T-helper 2 cell treated with Interferon-gamma antibody and Interleukin-4, amounts not matched to agents 5 μg/mL and 100 μg/mL, for 36 hours (primary cell): ENCODE data around the gene MPZL2.

Source experiments
- DNase-seq: peaks from one replicate; pipeline ENCODE4 v3.0.0; 2021; ENCODE audit warnings: low spot score
- H3K27ac Mint-ChIP-seq: one replicate; pipeline ENCODE4 v1.8.0; 2021; ENCODE audit warnings: mild to moderate bottlenecking, mixed read lengths
- H3K27me3 Mint-ChIP-seq: one replicate; pipeline ENCODE4 v1.8.0; 2021; ENCODE audit warnings: low read depth, mixed read lengths
- H3K36me3 Mint-ChIP-seq: one replicate; pipeline ENCODE4 v1.8.0; 2021; ENCODE audit warnings: low read depth, mixed read lengths
- H3K4me1 Mint-ChIP-seq: one replicate; pipeline ENCODE4 v1.8.0; 2021; ENCODE audit warnings: low read depth, mixed read lengths
- H3K4me3 Mint-ChIP-seq: one replicate; pipeline ENCODE4 v1.8.0; 2022; ENCODE audit warnings: mild to moderate bottlenecking, moderate library complexity, mixed read lengths
- H3K9me3 Mint-ChIP-seq: one replicate; pipeline ENCODE4 v1.8.0; 2021; ENCODE audit warnings: mixed read lengths

MPZL2 gene

GRCh38 chr11:118274186-118274585 is 10.1 kb upstream of the MPZL2 start:
- Mint-ChIP-seq H3K4me1 (peaks cover 31% of the 10 kb centered on the region), H3K27me3 (no peaks in the 10 kb centered on the region), H3K4me3 (no peak overlapping the region), H3K9me3 (no peaks in the 10 kb centered on the region), H3K36me3 (no peaks in the 10 kb centered on the region), H3K27ac (no peak overlapping the region)
- DNase-seq = no peak

GRCh38 chr11:118272001-118272400 is 7.9 kb upstream of the MPZL2 start:
- Mint-ChIP-seq H3K27me3 (no peaks in the 10 kb centered on the region), H3K36me3 (no peaks in the 10 kb centered on the region), H3K4me3 (no peak overlapping the region), H3K27ac (no peak overlapping the region), H3K4me1 (peaks cover 25% of the 10 kb centered on the region), H3K9me3 (no peaks in the 10 kb centered on the region)
- DNase-seq = no peak

- Mint-ChIP-seq H3K27me3 (peaks cover 9% of the 10 kb centered on the region), H3K27ac (no peak overlapping the region), H3K36me3 (no peaks in the 10 kb centered on the region), H3K4me3 (no peak overlapping the region), H3K4me1 (peaks cover 27% of the 10 kb centered on the region), H3K9me3 (no peaks in the 10 kb centered on the region)
- no peak for DNase-seq
These were observed 3.4 kb upstream of the MPZL2 start for GRCh38 chr11:118267486-118267885.

- peaks cover 9% of the 10 kb centered on the region for H3K27me3 Mint-ChIP-seq
- DNase-seq = no peak
- no peak overlapping the region for H3K4me3 Mint-ChIP-seq
- no peaks in the 10 kb centered on the region for H3K9me3 Mint-ChIP-seq
- H3K4me1 Mint-ChIP-seq = peaks cover 38% of the 10 kb centered on the region
- H3K36me3 Mint-ChIP-seq = peaks cover 7% of the 10 kb centered on the region
- H3K27ac Mint-ChIP-seq = no peak overlapping the region
These were observed 1.9 kb upstream of the MPZL2 start for GRCh38 chr11:118265954-118266353.

- Mint-ChIP-seq H3K36me3 (peaks cover 9% of the 10 kb centered on the region), H3K9me3 (no peaks in the 10 kb centered on the region), H3K4me1 (peaks cover 43% of the 10 kb centered on the region), H3K27ac (no peak overlapping the region), H3K27me3 (peaks cover 9% of the 10 kb centered on the region), H3K4me3 (peak overlapping the region; percentile 92)
- DNase-seq = no peak
These were observed 720 bp upstream of the MPZL2 start for GRCh38 chr11:118264569-118265465.

GRCh38 chr11:118263112-118263511 is 985 bp downstream of the MPZL2 start:
- peak overlapping the region; percentile 92 for H3K4me3 Mint-ChIP-seq
- peaks cover 16% of the 10 kb centered on the region for H3K36me3 Mint-ChIP-seq
- no peak overlapping the region for H3K27ac Mint-ChIP-seq
- peaks cover 9% of the 10 kb centered on the region for H3K27me3 Mint-ChIP-seq
- peaks cover 46% of the 10 kb centered on the region for H3K4me1 Mint-ChIP-seq
- DNase-seq = no peak
- peaks cover 4% of the 10 kb centered on the region for H3K9me3 Mint-ChIP-seq

GRCh38 chr11:118260353-118260752 is 3.7 kb downstream of the MPZL2 start:
- no peak overlapping the region for H3K27ac Mint-ChIP-seq
- H3K36me3 Mint-ChIP-seq = peaks cover 18% of the 10 kb centered on the region
- no peak for DNase-seq
- peaks cover 44% of the 10 kb centered on the region for H3K4me1 Mint-ChIP-seq
- peaks cover 7% of the 10 kb centered on the region for H3K27me3 Mint-ChIP-seq
- peaks cover 4% of the 10 kb centered on the region for H3K9me3 Mint-ChIP-seq
- H3K4me3 Mint-ChIP-seq = no peak overlapping the region

- Mint-ChIP-seq H3K27ac (no peak overlapping the region), H3K4me1 (peaks cover 43% of the 10 kb centered on the region), H3K4me3 (no peak overlapping the region), H3K27me3 (peaks cover under 1% of the 10 kb centered on the region), H3K9me3 (peaks cover 4% of the 10 kb centered on the region), H3K36me3 (peaks cover 18% of the 10 kb centered on the region)
- no peak for DNase-seq
These were observed 5.0 kb downstream of the MPZL2 start for GRCh38 chr11:118259138-118259537.

GRCh38 chr11:118258410-118258809 is 5.7 kb downstream of the MPZL2 start:
- Mint-ChIP-seq H3K4me3 (no peak overlapping the region), H3K27me3 (no peaks in the 10 kb centered on the region), H3K36me3 (peaks cover 18% of the 10 kb centered on the region), H3K4me1 (peaks cover 36% of the 10 kb centered on the region), H3K27ac (no peak overlapping the region), H3K9me3 (peaks cover 4% of the 10 kb centered on the region)
- DNase-seq = no peak

- Mint-ChIP-seq H3K4me1 (peaks cover 37% of the 10 kb centered on the region), H3K36me3 (peaks cover 7% of the 10 kb centered on the region)
- DNase-seq = no peak
These were observed 11.4 kb downstream of the MPZL2 start for GRCh38 chr11:118252688-118253087.

GRCh38 chr11:118251858-118252652 is 12.0 kb downstream of the MPZL2 start, which contains the start of gene MPZL3:
TSS of gene MPZL3 (minus strand) at chr11:118252365. CDS start at chr11:118252294, 71 bp downstream.
- peak; percentile 69 for DNase-seq

More at GRCh38 chr11:118252688-118253087, 11.4 kb downstream of the MPZL2 start:
- Mint-ChIP-seq H3K27me3 (no peaks in the 10 kb centered on the region), H3K27ac (peak overlapping the region; percentile 98), H3K4me3 (peak overlapping the region; percentile 99), H3K9me3 (no peaks in the 10 kb centered on the region)

GRCh38 chr11:118247041-118247440 is 17.1 kb downstream of the MPZL2 start:
- no peak for DNase-seq
- Mint-ChIP-seq H3K27ac (peak overlapping the region; percentile 88), H3K27me3 (no peaks in the 10 kb centered on the region), H3K36me3 (peaks cover 22% of the 10 kb centered on the region), H3K4me3 (peak overlapping the region; percentile 56), H3K9me3 (no peaks in the 10 kb centered on the region), H3K4me1 (peaks cover 68% of the 10 kb centered on the region)

More at GRCh38 chr11:118251858-118252652, 12.0 kb downstream of the MPZL2 start, which contains the start of gene MPZL3:
- Mint-ChIP-seq H3K27me3 (no peaks in the 10 kb centered on the region), H3K4me3 (peak within 1 kb of the TSS; percentile 99), H3K36me3 (peaks cover 10% of the 10 kb centered on the region), H3K9me3 (no peaks in the 10 kb centered on the region), H3K4me1 (peaks cover 43% of the 10 kb centered on the region), H3K27ac (peak within 1 kb of the TSS; percentile 98)

- Mint-ChIP-seq H3K36me3 (peaks cover 24% of the 10 kb centered on the region), H3K4me3 (peak overlapping the region; percentile 58), H3K27me3 (no peaks in the 10 kb centered on the region), H3K4me1 (peaks cover 78% of the 10 kb centered on the region), H3K27ac (peak overlapping the region; percentile 88), H3K9me3 (no peaks in the 10 kb centered on the region)
- no peak for DNase-seq
These were observed 18.0 kb downstream of the MPZL2 start for GRCh38 chr11:118245936-118246562.
